ENCODE data around the gene TTC7B.

The TTC7B gene

GRCh38 chr14:90517076-90517841 is 299.0 kb downstream of the TTC7B start:
- peak overlapping the region; percentile 82 for H2AK5ac ChIP-seq (ENCODE audit: low read depth, low read length)
- H3K4ac ChIP-seq (ENCODE audit: low read length), result no peak overlapping the region
- H3K27me3 ChIP-seq (ENCODE audit: control insufficient read depth in 3 of 3, insufficient read depth in 3 of 3, low read depth in 1 of 3, low read length in 3 of 3), result no peaks in the 10 kb centered on the region
- peak overlapping the region; percentile 80 for H2BK12ac ChIP-seq (ENCODE audit: low read length)
- peak overlapping the region; percentile 93 for H2BK15ac ChIP-seq (ENCODE audit: low read length)
- peak overlapping the region; percentile 21 for H2AFZ ChIP-seq (ENCODE audit: low read length)
- no peak overlapping the region for H3K9ac ChIP-seq (ENCODE audit: low read depth, low read length, poor library complexity)
- no peaks in the 10 kb centered on the region for H3K79me1 ChIP-seq (ENCODE audit: low read depth, low read length)
- no peak overlapping the region for H3K27ac ChIP-seq (replicated peaks; ENCODE audit: low read length)
- no peak overlapping the region for H3K14ac ChIP-seq (ENCODE audit: low read length)
- no peak overlapping the region for H3K23ac ChIP-seq (ENCODE audit: low read depth, low read length, poor library complexity)
- no peak overlapping the region for H2BK120ac ChIP-seq (ENCODE audit: low read depth, low read length)
- H3K18ac ChIP-seq (ENCODE audit: low read length), result peak overlapping the region; percentile 84
- no peak overlapping the region for H4K8ac ChIP-seq (ENCODE audit: low read depth, low read length)
- peaks cover 6% of the 10 kb centered on the region in 2 donors for H3K9me3 ChIP-seq (replicated peaks in 1 of 2; ENCODE audit: control insufficient read depth in 2 of 2, insufficient read depth in 1 of 2, low read depth in 1 of 2, low read length in 2 of 2)
- no CpG with 5 or more reads among the region's 15 CpGs for WGBS, 2 donors (ENCODE audit: extremely low coverage in 2 of 2, insufficient read length in 2 of 2, insufficient replicate concordance in 1 of 2)
- peak overlapping the region; percentile 13 for H4K91ac ChIP-seq (ENCODE audit: low read depth, low read length, poor library complexity)
- H3K4me1 ChIP-seq (ENCODE audit: control insufficient read depth in 2 of 2, insufficient read depth in 1 of 2, low read depth in 1 of 2, low read length in 2 of 2), result peaks cover 28 to 31% of the 10 kb centered on the region in 2 donors
- H3K4me2 ChIP-seq (ENCODE audit: insufficient read depth, low read length, poor library complexity, severe bottlenecking), result no peak overlapping the region
- H2BK5ac ChIP-seq (ENCODE audit: low read length), result peak overlapping the region; percentile 4
- H3K4me3 ChIP-seq (ENCODE audit: low read length in 2 of 2), result no peak overlapping the region
- no peaks in the 10 kb centered on the region for H3K36me3 ChIP-seq (replicated peaks in 1 of 2; ENCODE audit: control insufficient read depth in 2 of 2, insufficient read depth in 2 of 2, low read length in 2 of 2)
- no peak for DNase-seq (ENCODE audit: low spot score)

GRCh38 chr14:90514566-90514965 is 301.7 kb downstream of the TTC7B start:
- H3K4ac ChIP-seq (ENCODE audit: low read length), result no peak overlapping the region
- H2AFZ ChIP-seq (ENCODE audit: low read length), result no peak overlapping the region
- H3K4me3 ChIP-seq (ENCODE audit: low read length in 2 of 2), result no peak overlapping the region
- no peak overlapping the region for H3K23ac ChIP-seq (ENCODE audit: low read depth, low read length, poor library complexity)
- no peak overlapping the region for H4K91ac ChIP-seq (ENCODE audit: low read depth, low read length, poor library complexity)
- no peaks in the 10 kb centered on the region for H3K36me3 ChIP-seq (replicated peaks in 1 of 2; ENCODE audit: control insufficient read depth in 2 of 2, insufficient read depth in 2 of 2, low read length in 2 of 2)
- H2AK5ac ChIP-seq (ENCODE audit: low read depth, low read length), result no peak overlapping the region
- H2BK12ac ChIP-seq (ENCODE audit: low read length), result no peak overlapping the region
- no peak overlapping the region for H4K8ac ChIP-seq (ENCODE audit: low read depth, low read length)
- no peak overlapping the region for H3K4me2 ChIP-seq (ENCODE audit: insufficient read depth, low read length, poor library complexity, severe bottlenecking)
- peaks cover 3 to 6% of the 10 kb centered on the region in 2 donors for H3K9me3 ChIP-seq (replicated peaks in 1 of 2; ENCODE audit: control insufficient read depth in 2 of 2, insufficient read depth in 1 of 2, low read depth in 1 of 2, low read length in 2 of 2)
- no peak overlapping the region for H2BK5ac ChIP-seq (ENCODE audit: low read length)
- WGBS, 2 donors (ENCODE audit: extremely low coverage in 2 of 2, insufficient read length in 2 of 2, insufficient replicate concordance in 1 of 2), result no CpG with 5 or more reads among the region's 4 CpGs
- H3K18ac ChIP-seq (ENCODE audit: low read length), result no peak overlapping the region
- no peak for DNase-seq (ENCODE audit: low spot score)
- H3K27me3 ChIP-seq (ENCODE audit: control insufficient read depth in 3 of 3, insufficient read depth in 3 of 3, low read depth in 1 of 3, low read length in 3 of 3), result no peaks in the 10 kb centered on the region
- H2BK15ac ChIP-seq (ENCODE audit: low read length), result no peak overlapping the region
- no peak overlapping the region for H3K9ac ChIP-seq (ENCODE audit: low read depth, low read length, poor library complexity)
- no peak overlapping the region for H3K27ac ChIP-seq (replicated peaks; ENCODE audit: low read length)
- no peak overlapping the region for H2BK120ac ChIP-seq (ENCODE audit: low read depth, low read length)
- peaks cover 32 to 41% of the 10 kb centered on the region in 2 donors for H3K4me1 ChIP-seq (ENCODE audit: control insufficient read depth in 2 of 2, insufficient read depth in 1 of 2, low read depth in 1 of 2, low read length in 2 of 2)
- no peak overlapping the region for H3K14ac ChIP-seq (ENCODE audit: low read length)
- no peaks in the 10 kb centered on the region for H3K79me1 ChIP-seq (ENCODE audit: low read depth, low read length)

GRCh38 chr14:90514015-90514398 is 302.2 kb downstream of the TTC7B start:
- Histone ChIP-seq H3K4me1 (ENCODE audit: control insufficient read depth in 2 of 2, insufficient read depth in 1 of 2, low read depth in 1 of 2, low read length in 2 of 2) (peaks cover 32 to 41% of the 10 kb centered on the region in 2 donors), H3K9me3 (replicated peaks in 1 of 2; ENCODE audit: control insufficient read depth in 2 of 2, insufficient read depth in 1 of 2, low read depth in 1 of 2, low read length in 2 of 2) (no peaks in the 10 kb centered on the region)

GRCh38 chr14:90513161-90514014 is 302.8 kb downstream of the TTC7B start:
- no CpG with 5 or more reads among the region's 16 CpGs for WGBS, 2 donors (ENCODE audit: extremely low coverage in 2 of 2, insufficient read length in 2 of 2, insufficient replicate concordance in 1 of 2)
- no peak overlapping the region for H4K8ac ChIP-seq (ENCODE audit: low read depth, low read length)
- H3K4me3 ChIP-seq (ENCODE audit: low read length in 2 of 2), result no peak overlapping the region
- no peaks in the 10 kb centered on the region for H3K27me3 ChIP-seq (ENCODE audit: control insufficient read depth in 3 of 3, insufficient read depth in 3 of 3, low read depth in 1 of 3, low read length in 3 of 3)
- H3K36me3 ChIP-seq (replicated peaks in 1 of 2; ENCODE audit: control insufficient read depth in 2 of 2, insufficient read depth in 2 of 2, low read length in 2 of 2), result no peaks in the 10 kb centered on the region
- peak overlapping the region; percentile 39 for H3K14ac ChIP-seq (ENCODE audit: low read length)
- no peak overlapping the region for H4K91ac ChIP-seq (ENCODE audit: low read depth, low read length, poor library complexity)
- H2BK120ac ChIP-seq (ENCODE audit: low read depth, low read length), result no peak overlapping the region
- H3K4me1 ChIP-seq (ENCODE audit: control insufficient read depth in 2 of 2, insufficient read depth in 1 of 2, low read depth in 1 of 2, low read length in 2 of 2), result peaks cover 31 to 37% of the 10 kb centered on the region in 2 donors
- H3K4me2 ChIP-seq (ENCODE audit: insufficient read depth, low read length, poor library complexity, severe bottlenecking), result no peak overlapping the region
- peak overlapping the region; percentile 14 for H2BK15ac ChIP-seq (ENCODE audit: low read length)
- no peaks in the 10 kb centered on the region for H3K79me1 ChIP-seq (ENCODE audit: low read depth, low read length)
- no peak overlapping the region for H3K4ac ChIP-seq (ENCODE audit: low read length)
- H2AK5ac ChIP-seq (ENCODE audit: low read depth, low read length), result peak overlapping the region; percentile 48
- H3K18ac ChIP-seq (ENCODE audit: low read length), result peak overlapping the region; percentile 69
- H3K9ac ChIP-seq (ENCODE audit: low read depth, low read length, poor library complexity), result no peak overlapping the region
- H3K9me3 ChIP-seq (replicated peaks in 1 of 2; ENCODE audit: control insufficient read depth in 2 of 2, insufficient read depth in 1 of 2, low read depth in 1 of 2, low read length in 2 of 2), result no peaks in the 10 kb centered on the region
- no peak overlapping the region for H2BK5ac ChIP-seq (ENCODE audit: low read length)
- H2BK12ac ChIP-seq (ENCODE audit: low read length), result peak overlapping the region; percentile 68
- no peak overlapping the region for H3K27ac ChIP-seq (replicated peaks; ENCODE audit: low read length)
- peak overlapping the region; percentile 73 for H2AFZ ChIP-seq (ENCODE audit: low read length)
- H3K23ac ChIP-seq (ENCODE audit: low read depth, low read length, poor library complexity), result no peak overlapping the region
- DNase-seq (ENCODE audit: low spot score), result no peak

More at GRCh38 chr14:90514015-90514398, 302.2 kb downstream of the TTC7B start:
- Histone ChIP-seq H2BK120ac (ENCODE audit: low read depth, low read length) (no peak overlapping the region), H3K18ac (ENCODE audit: low read length) (no peak overlapping the region), H4K8ac (ENCODE audit: low read depth, low read length) (no peak overlapping the region), H2BK12ac (ENCODE audit: low read length) (no peak overlapping the region), H3K9ac (ENCODE audit: low read depth, low read length, poor library complexity) (no peak overlapping the region), H3K4me3 (ENCODE audit: low read length in 2 of 2) (no peak overlapping the region), H2AFZ (ENCODE audit: low read length) (peak overlapping the region; percentile 73), H2BK5ac (ENCODE audit: low read length) (no peak overlapping the region), H2BK15ac (ENCODE audit: low read length) (no peak overlapping the region), H3K14ac (ENCODE audit: low read length) (no peak overlapping the region), H3K36me3 (replicated peaks in 1 of 2; ENCODE audit: control insufficient read depth in 2 of 2, insufficient read depth in 2 of 2, low read length in 2 of 2) (no peaks in the 10 kb centered on the region), H3K27me3 (ENCODE audit: control insufficient read depth in 3 of 3, insufficient read depth in 3 of 3, low read depth in 1 of 3, low read length in 3 of 3) (no peaks in the 10 kb centered on the region), H3K79me1 (ENCODE audit: low read depth, low read length) (no peaks in the 10 kb centered on the region), H3K27ac (replicated peaks; ENCODE audit: low read length) (no peak overlapping the region), H3K23ac (ENCODE audit: low read depth, low read length, poor library complexity) (no peak overlapping the region), H3K4me2 (ENCODE audit: insufficient read depth, low read length, poor library complexity, severe bottlenecking) (no peak overlapping the region), H2AK5ac (ENCODE audit: low read depth, low read length) (no peak overlapping the region), H4K91ac (ENCODE audit: low read depth, low read length, poor library complexity) (no peak overlapping the region), H3K4ac (ENCODE audit: low read length) (no peak overlapping the region)
- DNase-seq (ENCODE audit: low spot score), result no peak
- WGBS, 2 donors (ENCODE audit: extremely low coverage in 2 of 2, insufficient read length in 2 of 2, insufficient replicate concordance in 1 of 2), result no CpG with 5 or more reads among the region's 15 CpGs
